HEK293T (cell line): ENCODE data around the gene LOXL4.

Experiments
- ARNT ChIP-seq: fragments of 450-650 bp; IDR thresholded peaks from 2 replicates; pipeline ENCODE4 v1.6.1; 2017; ENCODE audit warnings: mild to moderate bottlenecking
- BHLHE40 ChIP-seq: fragments of 450-650 bp; IDR thresholded peaks from 2 replicates; pipeline ENCODE4 v1.6.1; 2016; ENCODE audit warnings: mild to moderate bottlenecking, moderate library complexity, borderline replicate concordance
- CTBP1 ChIP-seq: fragments of 450-650 bp; IDR thresholded peaks from 2 replicates; pipeline ENCODE4 v1.6.1; 2016; ENCODE audit warnings: borderline replicate concordance
- ELF4 ChIP-seq: fragments of 450-650 bp; IDR thresholded peaks from 2 replicates; pipeline ENCODE4 v1.6.1; 2017; ENCODE audit warnings: antibody characterized with exemption
- HDGF ChIP-seq: fragments of 450-650 bp; IDR thresholded peaks from 2 replicates; pipeline ENCODE4 v1.6.1; 2017; ENCODE audit warnings: antibody characterized with exemption, borderline replicate concordance
- L3MBTL2 ChIP-seq: fragments of 450-650 bp; conservative IDR thresholded peaks from 2 replicates; pipeline ENCODE4 v1.6.1; 2016; ENCODE audit warnings: mild to moderate bottlenecking
- LEF1 ChIP-seq: fragments of 450-650 bp; IDR thresholded peaks from 2 replicates; pipeline ENCODE4 v1.6.1; 2017; ENCODE audit warnings: mild to moderate bottlenecking, borderline replicate concordance
- NFRKB ChIP-seq: fragments of 450-650 bp; IDR thresholded peaks from 2 replicates; pipeline ENCODE4 v1.6.1; 2016; ENCODE audit warnings: mild to moderate bottlenecking, moderate library complexity
- SP1 ChIP-seq: fragments of 450-650 bp; IDR thresholded peaks from 2 replicates; pipeline ENCODE4 v1.6.1; 2017
- SUZ12 ChIP-seq: fragments of 450-650 bp; IDR thresholded peaks from 2 replicates; pipeline ENCODE4 v1.6.1; 2016; ENCODE audit warnings: mild to moderate bottlenecking
- TF ChIP-seq, protein P1 (sequence below): fragments of 450-650 bp; IDR thresholded peaks from 2 replicates; pipeline ENCODE4 v1.6.1; 2016

DNA sequence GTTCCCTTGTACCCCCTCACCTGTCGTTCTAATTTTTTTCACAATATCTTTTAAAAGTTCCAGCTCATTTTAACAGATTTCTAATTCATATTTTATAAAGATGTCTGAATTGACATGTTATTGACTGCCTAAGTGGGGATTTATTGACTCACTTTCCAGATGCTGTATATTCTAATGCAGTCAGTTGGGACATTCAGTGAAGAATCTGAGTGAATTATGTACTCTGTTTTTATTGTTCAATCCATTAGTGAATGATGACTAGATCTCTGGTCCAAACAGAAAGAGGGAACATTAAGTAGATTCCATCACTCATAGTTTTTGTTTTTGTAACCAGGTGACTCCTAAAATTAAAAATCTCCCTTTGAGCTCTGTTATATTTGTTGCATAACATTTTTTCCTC, 54.3 kb downstream of the LOXL4 start:
- TF ChIP-seq LEF1 (no peak), BHLHE40 (no peak), ARNT (no peak), ELF4 (no peak), NFRKB (no peak), SUZ12 (no peak), CTBP1 (no peak), HDGF (no peak), SP1 (no peak), L3MBTL2 (no peak)
- TF ChIP-seq, protein P1, sequence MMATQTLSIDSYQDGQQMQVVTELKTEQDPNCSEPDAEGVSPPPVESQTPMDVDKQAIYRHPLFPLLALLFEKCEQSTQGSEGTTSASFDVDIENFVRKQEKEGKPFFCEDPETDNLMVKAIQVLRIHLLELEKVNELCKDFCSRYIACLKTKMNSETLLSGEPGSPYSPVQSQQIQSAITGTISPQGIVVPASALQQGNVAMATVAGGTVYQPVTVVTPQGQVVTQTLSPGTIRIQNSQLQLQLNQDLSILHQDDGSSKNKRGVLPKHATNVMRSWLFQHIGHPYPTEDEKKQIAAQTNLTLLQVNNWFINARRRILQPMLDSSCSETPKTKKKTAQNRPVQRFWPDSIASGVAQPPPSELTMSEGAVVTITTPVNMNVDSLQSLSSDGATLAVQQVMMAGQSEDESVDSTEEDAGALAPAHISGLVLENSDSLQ, result no peak
